HG03439 (cell line): ENCODE measurements around the gene FBLN1.
"Not testable (repeated sequence)": the region's sequence is repeated elsewhere in the genome, so short reads cannot be mapped to it uniquely, and the experiment has no call there.

Experiments used
- ATAC-seq: cut with Tn5 transposase; IDR thresholded peaks from one replicate; pipeline ENCODE4 v1.9.1; 2021; ENCODE audit warnings: mild to moderate bottlenecking, moderate library complexity; ENCODE audit not compliant: unreplicated experiment

FBLN1 gene

GRCh38 chr22:45580726-45581381 lies 78.2 kb downstream of the FBLN1 start:
- ATAC-seq, result no peak

DNA sequence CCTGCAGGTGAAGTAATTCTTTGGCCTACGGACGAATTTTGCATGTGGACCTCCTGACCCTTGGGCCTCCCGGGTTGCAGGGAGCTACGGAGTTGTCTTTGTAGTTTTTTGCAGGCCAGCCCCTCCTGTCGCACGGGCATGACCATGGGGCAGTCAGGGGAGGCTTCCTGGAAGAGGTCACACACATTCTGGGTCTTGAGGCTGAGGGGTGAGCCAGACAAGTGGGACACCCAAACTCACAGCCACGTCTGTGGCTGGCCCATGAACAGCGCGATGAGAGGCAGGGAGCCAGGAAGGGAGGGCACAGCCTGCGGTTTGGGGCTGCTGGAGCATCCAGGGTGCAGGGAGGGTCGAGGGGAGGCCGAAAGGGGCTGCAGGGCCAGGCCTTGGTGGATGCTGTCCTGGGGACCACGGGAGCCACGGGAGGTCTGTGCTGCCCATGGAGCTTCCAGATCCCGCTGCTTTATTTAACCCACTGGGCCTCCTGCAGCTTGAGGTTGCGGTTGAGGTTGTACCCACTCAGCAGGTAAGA lies 78.9 kb downstream of the FBLN1 start:
- no peak for ATAC-seq

DNA sequence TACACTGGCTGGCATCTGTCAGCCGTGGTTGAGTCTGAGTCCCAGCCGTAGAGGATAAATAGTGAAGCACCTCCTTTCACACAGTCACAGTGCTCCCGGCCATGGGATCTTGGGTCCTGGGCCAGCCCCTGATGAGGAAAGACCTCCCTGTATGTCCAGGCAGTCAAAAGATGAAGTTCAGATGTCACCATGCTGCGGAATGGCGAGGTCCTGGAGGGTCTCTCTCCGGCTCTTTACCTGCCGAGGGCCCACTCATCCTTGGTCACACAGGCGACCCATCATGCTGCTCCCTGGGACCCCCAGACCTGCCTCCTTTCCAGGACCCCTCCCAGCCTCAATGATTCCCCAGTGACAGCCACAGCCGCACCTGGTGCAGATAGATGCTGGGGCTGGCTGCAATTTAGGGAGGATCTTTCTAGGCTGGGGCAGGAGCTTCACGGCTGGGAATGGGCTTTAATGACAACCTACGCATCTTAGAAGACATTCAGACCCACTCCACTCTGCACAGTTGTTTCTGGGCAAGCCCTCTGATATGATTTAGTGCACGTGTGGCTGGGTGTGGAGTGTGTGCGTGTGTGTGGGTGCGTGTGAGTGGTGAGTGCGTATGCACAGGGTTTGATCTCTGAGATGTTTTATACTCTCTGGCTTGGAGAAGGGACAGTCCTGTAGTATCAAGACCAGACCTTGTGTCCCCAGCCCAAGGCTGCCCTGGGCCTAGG lies 79.7 kb downstream of the FBLN1 start:
- no peak for ATAC-seq

DNA sequence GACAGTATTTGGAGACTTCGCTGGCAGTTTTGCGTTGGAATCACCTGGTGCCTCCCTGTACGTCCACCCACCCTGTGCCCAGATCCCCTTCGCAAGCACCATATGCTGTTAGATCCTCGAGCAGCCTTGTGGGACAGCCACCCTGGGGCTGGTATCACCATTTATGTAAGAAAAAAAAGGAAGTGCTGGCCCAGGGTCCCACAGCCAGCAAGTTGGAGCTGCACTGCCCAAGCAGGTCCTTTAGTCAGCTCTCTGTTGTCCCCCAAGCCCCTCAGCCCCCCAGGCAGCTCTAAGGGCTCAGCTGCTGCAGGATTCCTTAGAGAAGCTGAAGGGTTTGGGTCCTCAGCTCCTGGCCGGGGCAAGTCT lies 80.3 kb downstream of the FBLN1 start:
- ATAC-seq, result no peak

- no peak for ATAC-seq
Measured at GRCh38 chr22:45583504-45583903, 80.8 kb downstream of the FBLN1 start.

GRCh38 chr22:45584121-45584570 lies 81.5 kb downstream of the FBLN1 start:
- no peak for ATAC-seq

GRCh38 chr22:45584621-45585436 lies 82.1 kb downstream of the FBLN1 start:
- no peak for ATAC-seq

DNA sequence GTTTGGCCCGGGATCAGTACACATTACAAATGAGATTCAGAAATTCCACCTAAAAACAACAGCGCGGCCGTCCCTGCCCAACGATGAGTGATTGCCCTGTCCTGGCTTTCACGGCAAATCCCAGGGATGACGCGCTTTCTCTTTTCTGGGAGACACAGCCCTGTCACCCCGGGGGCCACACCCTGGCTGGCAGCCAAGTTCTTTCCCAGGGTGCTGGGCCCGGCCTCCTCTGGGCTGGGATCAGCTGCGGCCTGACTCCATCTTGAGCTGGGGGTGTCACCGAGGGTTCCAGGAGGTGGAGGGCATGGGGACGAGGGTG lies 82.7 kb downstream of the FBLN1 start:
- ATAC-seq, result no peak

- no peak for ATAC-seq
Measured at GRCh38 chr22:45585946-45586540, 83.4 kb downstream of the FBLN1 start.

GRCh38 chr22:45586651-45587405 lies 84.1 kb downstream of the FBLN1 start:
- ATAC-seq, result no peak

GRCh38 chr22:45587638-45588505 lies 85.2 kb downstream of the FBLN1 start:
- ATAC-seq, result no peak

DNA sequence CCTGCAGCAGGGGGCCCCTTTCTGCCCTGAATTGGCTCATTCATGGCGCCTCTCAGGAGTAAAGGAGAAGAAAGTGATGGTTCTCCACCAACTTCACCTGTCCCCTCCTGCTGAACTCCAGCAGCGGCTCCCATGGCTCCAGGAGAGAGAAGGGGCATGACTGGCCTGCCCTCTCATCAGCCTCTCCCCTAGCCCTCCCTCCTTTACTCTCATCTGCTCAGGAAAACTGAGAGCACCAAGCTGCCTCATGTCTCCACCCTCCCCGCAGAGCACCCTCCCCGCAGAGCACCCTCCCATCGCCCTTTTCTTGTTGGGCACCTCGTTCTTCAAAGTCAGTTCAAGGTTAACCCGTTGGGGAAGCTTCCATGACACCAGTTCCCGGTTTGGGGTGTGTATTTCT lies 86.9 kb downstream of the FBLN1 start:
- no peak for ATAC-seq

GRCh38 chr22:45590262-45590661 lies 87.6 kb downstream of the FBLN1 start:
- ATAC-seq, result no peak

DNA sequence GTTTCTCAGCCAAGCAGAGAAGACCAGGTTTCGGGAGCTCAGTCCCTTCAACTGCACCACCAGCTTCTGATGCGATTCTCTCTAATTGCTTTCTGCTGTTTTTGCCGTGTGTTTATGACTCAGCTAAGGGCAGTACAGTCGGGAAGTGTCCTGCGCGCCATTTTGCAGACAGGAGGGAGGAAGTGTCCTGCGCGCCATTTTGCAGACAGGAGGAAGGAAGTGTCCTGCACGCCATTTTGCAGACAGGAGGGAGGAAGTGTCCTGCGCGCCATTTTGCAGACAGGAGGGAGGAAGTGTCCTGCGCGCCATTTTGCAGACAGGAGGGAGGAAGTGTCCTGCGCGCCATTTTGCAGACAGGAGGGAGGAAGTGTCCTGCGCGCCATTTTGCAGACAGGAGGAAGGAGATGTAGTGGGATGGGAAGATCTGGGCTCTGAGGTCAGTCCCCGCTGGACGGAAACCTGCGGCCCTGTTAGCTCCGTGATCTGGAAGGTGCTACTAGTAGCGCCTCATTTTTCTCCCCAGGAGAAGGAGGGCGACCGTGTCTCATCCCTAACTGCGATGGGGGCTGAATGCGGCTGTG lies 89.0 kb downstream of the FBLN1 start:
- not testable (repeated sequence) for ATAC-seq

DNA sequence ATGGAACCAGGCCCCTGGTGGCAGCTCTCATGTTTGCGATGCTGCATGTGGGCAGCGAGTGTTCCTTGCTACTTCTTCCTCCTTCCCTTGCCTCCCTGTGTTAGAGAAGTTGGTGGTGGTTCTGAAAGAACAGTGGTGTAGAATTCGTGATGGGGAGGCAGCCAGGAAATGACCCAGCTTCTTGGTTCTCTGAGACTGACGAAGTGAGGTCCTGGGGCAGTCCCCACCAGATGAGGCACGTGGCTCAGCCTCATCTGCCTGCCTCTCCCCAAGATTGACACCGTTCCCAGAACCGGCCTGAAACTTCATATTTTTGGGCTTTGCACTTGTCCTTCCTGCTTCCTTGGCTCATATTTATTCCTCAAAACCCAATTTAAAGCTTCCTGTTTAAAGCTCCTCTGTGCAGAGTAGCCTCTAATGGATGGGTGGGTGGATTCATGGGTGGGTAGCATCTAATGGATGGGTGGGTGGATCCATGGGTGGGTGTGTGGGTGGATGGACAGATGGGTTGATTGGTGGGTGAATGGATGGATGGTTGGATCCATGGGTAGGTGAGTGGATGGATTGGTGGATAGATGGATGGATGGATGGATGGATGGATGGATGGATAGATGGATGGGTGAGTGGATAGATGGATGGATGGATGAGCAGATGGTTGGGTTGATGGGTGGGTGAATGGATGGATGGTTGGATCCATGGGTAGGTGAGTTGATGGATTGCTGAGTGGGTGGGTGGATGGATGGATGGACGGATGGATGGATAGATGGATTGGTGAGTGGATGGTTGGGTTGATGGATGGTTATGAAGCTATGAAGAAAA lies 91.6 kb downstream of the FBLN1 start:
- no peak for ATAC-seq

DNA sequence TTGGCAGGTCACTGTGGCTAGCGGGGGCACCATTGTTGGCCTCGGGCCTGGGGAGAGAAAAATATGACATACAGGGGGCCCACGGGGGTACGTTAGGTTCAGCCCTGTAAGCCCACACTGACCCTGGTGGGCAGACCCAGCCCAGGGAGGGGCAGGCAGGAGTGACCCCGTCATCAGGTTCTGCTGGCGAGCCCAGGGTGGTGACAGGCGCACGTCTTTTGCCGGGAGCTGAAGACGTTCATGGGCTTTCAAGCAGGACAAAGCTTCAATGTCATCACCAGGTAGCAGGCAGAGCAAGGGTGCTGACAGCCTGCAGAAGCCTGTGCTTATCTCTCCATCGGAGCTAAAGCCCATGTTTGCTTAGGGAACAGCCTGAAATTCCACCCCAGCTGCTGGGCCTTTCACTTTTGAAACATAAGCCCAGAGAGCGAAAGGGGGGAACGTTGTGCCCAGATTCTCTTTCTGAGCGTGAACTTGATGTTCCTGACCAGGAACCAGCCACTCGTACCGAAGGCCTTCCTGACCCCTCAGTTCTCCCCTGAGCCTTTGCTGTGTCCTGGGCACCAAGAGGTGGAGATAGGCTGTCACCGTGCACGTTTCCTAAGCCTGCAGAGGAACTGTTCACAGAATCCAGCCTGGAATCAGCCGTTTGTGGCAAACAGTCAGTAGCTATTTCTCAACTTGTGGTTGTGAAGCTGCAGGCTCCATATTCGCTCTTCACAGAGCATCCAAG lies 94.9 kb downstream of the FBLN1 start:
- ATAC-seq, result no peak

GRCh38 chr22:45598596-45599217 lies 96.0 kb downstream of the FBLN1 start:
- ATAC-seq, result no peak
